ENCODE measurements around the gene FYN.

Gene FYN

GRCh38 chr6:111663692-111664564 is 209.3 kb downstream of the FYN start:
- TF ChIP-seq CTCF (IDR thresholded peaks at IDR 0.05; ENCODE audit: low read depth, low read length, missing control alignments): no peak
- no peak overlapping the region for H3K4me3 ChIP-seq (ENCODE audit: low read depth, low read length)
- DNase-seq (ENCODE audit: low read depth): no peak

- DNase-seq (ENCODE audit: low read depth): no peak
- TF ChIP-seq CTCF (IDR thresholded peaks at IDR 0.05; ENCODE audit: low read depth, low read length, missing control alignments): no peak
- H3K4me3 ChIP-seq (ENCODE audit: low read depth, low read length): no peak overlapping the region
Observed at GRCh38 chr6:111662794-111663593, 210.3 kb downstream of the FYN start.

- no peak for TF ChIP-seq CTCF (IDR thresholded peaks at IDR 0.05; ENCODE audit: low read depth, low read length, missing control alignments)
- no peak for DNase-seq (ENCODE audit: low read depth)
- no peak overlapping the region for H3K4me3 ChIP-seq (ENCODE audit: low read depth, low read length)
Observed at GRCh38 chr6:111662072-111662793, 211.0 kb downstream of the FYN start.

- TF ChIP-seq CTCF (IDR thresholded peaks at IDR 0.05; ENCODE audit: low read depth, low read length, missing control alignments): no peak
- no peak for DNase-seq (ENCODE audit: low read depth)
- H3K4me3 ChIP-seq (ENCODE audit: low read depth, low read length): no peak overlapping the region
Observed at GRCh38 chr6:111661541-111662061, 211.7 kb downstream of the FYN start.

- H3K4me3 ChIP-seq (ENCODE audit: low read depth, low read length): no peak overlapping the region
- no peak for TF ChIP-seq CTCF (IDR thresholded peaks at IDR 0.05; ENCODE audit: low read depth, low read length, missing control alignments)
- DNase-seq (ENCODE audit: low read depth): no peak
Observed at GRCh38 chr6:111660531-111660930, 212.7 kb downstream of the FYN start.

- H3K4me3 ChIP-seq (ENCODE audit: low read depth, low read length): no peak overlapping the region
- DNase-seq (ENCODE audit: low read depth): no peak
- no peak for TF ChIP-seq CTCF (IDR thresholded peaks at IDR 0.05; ENCODE audit: low read depth, low read length, missing control alignments)
Observed at GRCh38 chr6:111658462-111659154, 214.6 kb downstream of the FYN start.

Data from GM12864 (cell line).